Fibroblast of the aortic adventitia (primary cell): Measurements from ENCODE around the gene GPATCH4. TPM values are rescaled to one million over a fixed set of nuclear protein-coding genes. Genes with fewer than 3 reads are reported as not detected.

ENCODE experiments used
- DNase-seq: peaks from one replicate; pipeline ENCODE4 v3.0.0-alpha.2; 2010; ENCODE audit warnings: low read depth
- H3K4me3 ChIP-seq: 2 replicates; pipeline ENCODE4 v1.5.1; 2011; ENCODE audit warnings: low read depth, mild to moderate bottlenecking, control low read depth, low read length, moderate library complexity
- total RNA-seq: library from RNA; depleted of rRNA; stranded (reverse); fragments of >200 nt; gene quantifications from 2 replicates; pipeline ENCODE4 v1.2.3, GENCODE V29; 2012; ENCODE audit warnings: low replicate concordance
- TF ChIP-seq, protein P1 (sequence below): IDR thresholded peaks from 2 replicates; pipeline ENCODE4 v1.5.1; 2011; ENCODE audit warnings: mild to moderate bottlenecking, low read length, control low read depth, inconsistent platforms; ENCODE audit not compliant: insufficient read depth

Gene GPATCH4
- total RNA-seq, result 12.2 and 18.9 TPM in 2 replicates

- H3K4me3 ChIP-seq, result peak within 1 kb of the TSS; percentile 94
- TF ChIP-seq, protein P1, sequence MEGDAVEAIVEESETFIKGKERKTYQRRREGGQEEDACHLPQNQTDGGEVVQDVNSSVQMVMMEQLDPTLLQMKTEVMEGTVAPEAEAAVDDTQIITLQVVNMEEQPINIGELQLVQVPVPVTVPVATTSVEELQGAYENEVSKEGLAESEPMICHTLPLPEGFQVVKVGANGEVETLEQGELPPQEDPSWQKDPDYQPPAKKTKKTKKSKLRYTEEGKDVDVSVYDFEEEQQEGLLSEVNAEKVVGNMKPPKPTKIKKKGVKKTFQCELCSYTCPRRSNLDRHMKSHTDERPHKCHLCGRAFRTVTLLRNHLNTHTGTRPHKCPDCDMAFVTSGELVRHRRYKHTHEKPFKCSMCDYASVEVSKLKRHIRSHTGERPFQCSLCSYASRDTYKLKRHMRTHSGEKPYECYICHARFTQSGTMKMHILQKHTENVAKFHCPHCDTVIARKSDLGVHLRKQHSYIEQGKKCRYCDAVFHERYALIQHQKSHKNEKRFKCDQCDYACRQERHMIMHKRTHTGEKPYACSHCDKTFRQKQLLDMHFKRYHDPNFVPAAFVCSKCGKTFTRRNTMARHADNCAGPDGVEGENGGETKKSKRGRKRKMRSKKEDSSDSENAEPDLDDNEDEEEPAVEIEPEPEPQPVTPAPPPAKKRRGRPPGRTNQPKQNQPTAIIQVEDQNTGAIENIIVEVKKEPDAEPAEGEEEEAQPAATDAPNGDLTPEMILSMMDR, result no peak
- DNase-seq, result peak; percentile 96
These were observed at the start of gene GPATCH4 for GRCh38 chr1:156601122-156601830. Gene GPATCH4 (minus strand): TSS chr1:156601479.

- H3K4me3 ChIP-seq, result no peak overlapping the region
- TF ChIP-seq, protein P1, result no peak
- DNase-seq, result no peak
These were observed 47.7 kb upstream of the GPATCH4 start for GRCh38 chr1:156648951-156649350.

- no peak overlapping the region for H3K4me3 ChIP-seq
- TF ChIP-seq, protein P1, result no peak
- DNase-seq, result no peak
These were observed 47.2 kb upstream of the GPATCH4 start for GRCh38 chr1:156648496-156648895.

DNA sequence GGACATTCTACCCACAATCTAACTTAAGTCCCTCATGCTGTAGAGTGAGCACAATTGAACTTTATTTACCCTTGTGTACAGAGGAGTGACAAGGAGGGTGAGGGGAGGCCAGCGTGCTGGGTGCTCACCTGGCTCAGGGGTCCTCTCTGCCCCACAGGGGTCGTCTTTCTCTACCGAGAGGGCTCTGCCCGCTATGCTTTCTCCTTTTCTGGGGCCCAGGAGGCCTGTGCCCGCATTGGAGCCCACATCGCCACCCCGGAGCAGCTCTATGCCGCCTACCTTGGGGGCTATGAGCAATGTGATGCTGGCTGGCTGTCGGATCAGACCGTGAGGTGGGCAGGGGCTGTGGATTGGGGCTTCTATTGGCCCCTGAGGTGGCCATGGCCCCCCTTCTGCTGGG is 46.1 kb upstream of the GPATCH4 start:
- no peak for DNase-seq

GRCh38 chr1:156646738-156647211 is 45.5 kb upstream of the GPATCH4 start:
- no peak for DNase-seq
- TF ChIP-seq, protein P1, result no peak
- no peak overlapping the region for H3K4me3 ChIP-seq

More for the DNA sequence above, 46.1 kb upstream of the GPATCH4 start:
- H3K4me3 ChIP-seq, result no peak overlapping the region
- TF ChIP-seq, protein P1, result no peak

GRCh38 chr1:156645666-156646065 is 44.4 kb upstream of the GPATCH4 start:
- no peak overlapping the region for H3K4me3 ChIP-seq
- TF ChIP-seq, protein P1, result no peak
- no peak for DNase-seq
